Measurements from ENCODE around the gene BICD2. TPM values are rescaled to one million over a fixed set of nuclear protein-coding genes. Genes with fewer than 3 reads are reported as not detected.
"Not testable (repeated sequence)": the region's sequence is repeated elsewhere in the genome, so short reads cannot be mapped to it uniquely, and the experiment has no call there.

BICD2 gene
- polyA plus RNA-seq, result 32.8 TPM

- Mint-ChIP-seq H3K9me3 (no peaks in the 10 kb centered on the region), H3K27me3 (no peaks in the 10 kb centered on the region), H3K4me1 (peaks cover 40 to 53% (median 51%) of the 10 kb centered on the region in 3 donors), H3K27ac (peak within 1 kb of the TSS; percentile 95 to 99 (median 97)), H3K36me3 (peaks cover 2% of the 10 kb centered on the region), H3K4me3 (peak within 1 kb of the TSS; percentile 89 to 99 (median 98))
These were observed at the start of gene BICD2 for GRCh38 chr9:92764381-92764987. Gene BICD2 (minus strand): TSS chr9:92764833. CDS start chr9:92764744, 89 bp downstream.

DNA sequence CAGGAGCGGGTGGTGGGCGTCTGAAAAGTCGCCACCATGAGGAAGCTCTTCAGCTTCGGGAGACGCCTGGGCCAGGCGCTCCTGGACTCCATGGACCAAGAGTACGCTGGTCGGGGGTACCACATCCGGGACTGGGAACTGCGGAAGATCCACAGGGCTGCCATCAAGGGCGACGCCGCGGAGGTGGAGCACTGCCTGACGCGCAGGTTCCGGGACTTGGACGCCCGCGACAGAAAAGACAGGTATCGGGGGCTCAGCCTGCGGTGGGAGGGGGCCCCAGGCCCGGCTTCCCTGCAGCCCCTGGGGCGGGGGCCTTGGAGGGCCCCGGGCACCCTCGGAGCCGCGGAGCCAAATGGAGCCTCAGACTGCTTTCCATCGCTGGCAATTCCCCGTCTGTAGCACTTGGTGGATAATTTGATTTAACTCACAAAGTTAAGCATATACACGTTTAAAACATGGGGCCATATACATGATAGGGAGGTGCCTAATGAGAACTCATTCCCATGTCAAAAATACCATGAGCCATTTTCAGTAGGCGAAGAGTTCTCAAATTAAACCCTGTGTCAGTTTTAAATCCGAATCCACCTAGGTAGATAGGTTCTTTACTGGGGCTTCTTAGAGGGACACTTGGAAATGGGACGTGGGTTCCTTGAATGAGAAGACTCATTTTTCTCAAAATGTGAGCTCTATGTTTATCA, 45.1 kb upstream of the BICD2 start:
- Mint-ChIP-seq H3K27me3 (peaks cover 44% of the 10 kb centered on the region), H3K4me3 (peak overlapping the region; percentile 63 to 84 (median 73)), H3K4me1 (peaks cover 0 to 12% (median 0%) of the 10 kb centered on the region in 3 donors)
- not testable (repeated sequence) for H3K36me3 Mint-ChIP-seq, H3K27ac Mint-ChIP-seq, H3K9me3 Mint-ChIP-seq

GRCh38 chr9:92808726-92809451, 44.3 kb upstream of the BICD2 start:
- peaks cover 38% of the 10 kb centered on the region for H3K27me3 Mint-ChIP-seq
- no peaks in the 10 kb centered on the region for H3K9me3 Mint-ChIP-seq
- peak overlapping the region; percentile 56 to 84 (median 73) for H3K4me3 Mint-ChIP-seq
- H3K27ac Mint-ChIP-seq, result no peak overlapping the region
- H3K4me1 Mint-ChIP-seq, result peaks cover 0 to 12% (median 0%) of the 10 kb centered on the region in 3 donors
- no peaks in the 10 kb centered on the region for H3K36me3 Mint-ChIP-seq

DNA sequence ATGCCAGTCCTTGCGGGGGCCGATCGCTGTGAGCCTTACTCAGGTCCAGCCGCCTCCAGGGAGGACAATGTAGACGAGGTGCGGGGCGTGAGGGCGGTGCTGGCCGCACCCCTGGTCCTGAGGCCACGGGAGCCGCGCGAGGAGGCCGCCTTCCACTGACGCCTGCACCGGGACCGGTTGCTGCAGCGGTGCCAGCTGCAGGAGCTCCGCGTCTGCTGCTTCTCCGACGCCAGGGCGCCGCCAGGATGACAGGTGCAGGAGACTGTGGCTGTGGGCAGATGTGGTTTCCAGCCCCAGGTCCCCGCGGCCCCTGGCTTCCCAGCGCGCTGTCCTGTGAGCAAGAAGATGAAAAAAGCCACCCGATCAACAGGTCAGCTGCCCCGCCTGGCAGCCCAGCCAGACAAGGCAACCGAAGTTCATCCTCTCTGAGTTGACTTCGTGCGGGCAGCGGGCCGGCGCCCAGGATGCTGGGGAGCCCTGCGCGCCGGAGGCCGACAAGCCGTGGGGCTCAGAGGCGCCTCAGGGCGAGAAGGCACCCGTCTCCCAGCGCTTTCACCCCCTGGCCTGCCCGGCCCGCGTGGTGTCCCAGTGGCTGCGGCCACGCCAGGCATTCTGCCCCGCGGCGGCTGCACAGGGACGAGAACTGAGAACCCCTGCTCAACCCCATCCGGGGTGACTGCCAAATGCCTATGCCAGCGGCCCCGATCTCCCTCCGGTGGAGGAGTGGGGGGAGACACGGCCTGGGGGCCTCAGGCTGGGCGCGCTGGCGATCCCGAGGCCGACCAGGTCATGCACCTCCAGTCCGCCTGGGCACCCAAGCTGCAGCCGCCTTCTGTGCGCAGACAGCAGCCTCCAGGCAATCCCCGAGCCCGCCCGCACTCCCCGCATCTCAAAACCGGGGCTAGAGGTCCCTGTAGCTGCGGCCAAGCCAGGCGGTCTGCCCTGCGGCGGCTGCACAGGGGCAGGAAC, 43.4 kb upstream of the BICD2 start:
- no peaks in the 10 kb centered on the region for H3K36me3 Mint-ChIP-seq
- H3K27me3 Mint-ChIP-seq, result peaks cover 34% of the 10 kb centered on the region
- peak overlapping the region; percentile 36 to 91 (median 73) for H3K4me3 Mint-ChIP-seq
- H3K27ac Mint-ChIP-seq, result no peak overlapping the region
- H3K4me1 Mint-ChIP-seq, result peaks cover 0 to 12% (median 0%) of the 10 kb centered on the region in 3 donors
- no peaks in the 10 kb centered on the region for H3K9me3 Mint-ChIP-seq

- no peaks in the 10 kb centered on the region for H3K36me3 Mint-ChIP-seq
- H3K9me3 Mint-ChIP-seq, result no peaks in the 10 kb centered on the region
- peak overlapping the region; percentile 34 to 63 (median 58) for H3K4me3 Mint-ChIP-seq
- peaks cover 30% of the 10 kb centered on the region for H3K27me3 Mint-ChIP-seq
- H3K27ac Mint-ChIP-seq, result no peak overlapping the region
- peaks cover 0 to 12% (median 0%) of the 10 kb centered on the region in 3 donors for H3K4me1 Mint-ChIP-seq
These were observed 42.6 kb upstream of the BICD2 start for GRCh38 chr9:92807031-92807756.

DNA sequence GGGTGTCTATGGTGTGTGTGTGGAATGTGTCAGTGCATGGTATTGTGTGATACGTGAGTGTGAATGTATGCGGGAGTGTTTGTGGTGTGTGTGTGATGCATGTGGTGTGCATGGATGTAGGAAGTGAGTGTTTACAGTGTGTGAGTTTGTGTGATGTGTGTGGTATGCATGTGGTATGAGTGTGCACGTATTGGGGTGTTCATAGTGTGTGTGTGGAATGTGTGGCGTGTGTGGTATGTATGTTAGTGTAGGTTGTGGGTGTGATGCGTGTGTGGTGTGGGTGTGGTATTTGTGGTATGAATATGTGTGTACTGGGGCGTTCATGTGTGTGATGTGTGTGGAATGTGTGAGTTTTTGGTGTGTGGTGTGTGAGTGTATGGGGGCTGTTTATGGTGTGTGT, 40.1 kb upstream of the BICD2 start:
- H3K36me3 Mint-ChIP-seq, result no peaks in the 10 kb centered on the region
- H3K4me1 Mint-ChIP-seq, result peaks cover 0 to 12% (median 0%) of the 10 kb centered on the region in 3 donors
- H3K27ac Mint-ChIP-seq, result no peak overlapping the region
- H3K9me3 Mint-ChIP-seq, result no peaks in the 10 kb centered on the region
- no peak overlapping the region for H3K4me3 Mint-ChIP-seq
- H3K27me3 Mint-ChIP-seq, result peaks cover 20% of the 10 kb centered on the region

DNA sequence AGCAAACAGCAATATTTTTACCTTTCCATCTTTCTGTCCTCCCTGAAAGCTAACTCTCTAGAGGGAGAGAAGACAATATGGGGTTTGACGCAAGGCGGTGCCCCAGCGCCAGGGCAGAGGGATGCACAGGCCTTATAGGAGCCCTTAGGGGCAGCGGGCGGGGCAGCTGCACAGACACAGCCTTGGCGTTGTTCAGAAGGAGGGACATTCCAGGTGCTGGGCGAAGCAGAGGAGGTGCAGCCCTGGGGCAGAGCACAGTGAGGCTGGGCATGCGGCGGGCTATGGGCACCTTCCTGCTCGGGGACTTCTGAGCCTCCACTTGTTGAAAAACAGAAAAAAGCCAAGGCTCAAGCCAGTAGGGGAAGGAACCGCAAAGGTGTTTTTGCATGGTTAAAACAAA, 33.7 kb upstream of the BICD2 start:
- Mint-ChIP-seq H3K36me3 (no peaks in the 10 kb centered on the region), H3K27me3 (peaks cover 8% of the 10 kb centered on the region), H3K4me3 (no peak overlapping the region), H3K27ac (no peak overlapping the region), H3K4me1 (peaks cover 0 to 12% (median 5%) of the 10 kb centered on the region in 3 donors), H3K9me3 (no peaks in the 10 kb centered on the region)

DNA sequence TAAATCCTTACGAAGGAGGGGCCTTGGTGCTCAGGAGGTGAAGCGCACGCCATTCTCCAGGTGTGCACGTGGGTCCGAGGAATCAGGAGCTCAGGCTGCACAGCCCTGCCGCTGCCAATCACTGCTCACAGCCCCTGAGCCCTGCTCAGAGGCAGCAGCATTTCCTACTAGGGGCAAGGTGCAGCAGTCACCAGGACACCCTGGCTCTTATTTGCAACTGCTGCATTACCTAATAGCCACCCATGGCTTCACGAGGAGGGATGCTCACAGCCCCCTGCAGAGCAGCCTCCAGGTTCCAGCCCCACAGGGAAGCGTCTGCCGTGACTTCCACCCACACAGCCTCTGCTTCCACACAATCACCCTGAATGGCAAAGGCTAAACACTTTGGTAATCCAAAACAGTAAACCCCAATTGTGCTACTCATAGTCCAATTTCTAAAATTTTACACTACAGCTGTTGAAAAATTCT, 31.7 kb upstream of the BICD2 start:
- peaks cover 0 to 12% (median 5%) of the 10 kb centered on the region in 3 donors for H3K4me1 Mint-ChIP-seq
- not testable (repeated sequence) for H3K9me3 Mint-ChIP-seq, H3K27ac Mint-ChIP-seq, H3K27me3 Mint-ChIP-seq, H3K36me3 Mint-ChIP-seq, H3K4me3 Mint-ChIP-seq

DNA sequence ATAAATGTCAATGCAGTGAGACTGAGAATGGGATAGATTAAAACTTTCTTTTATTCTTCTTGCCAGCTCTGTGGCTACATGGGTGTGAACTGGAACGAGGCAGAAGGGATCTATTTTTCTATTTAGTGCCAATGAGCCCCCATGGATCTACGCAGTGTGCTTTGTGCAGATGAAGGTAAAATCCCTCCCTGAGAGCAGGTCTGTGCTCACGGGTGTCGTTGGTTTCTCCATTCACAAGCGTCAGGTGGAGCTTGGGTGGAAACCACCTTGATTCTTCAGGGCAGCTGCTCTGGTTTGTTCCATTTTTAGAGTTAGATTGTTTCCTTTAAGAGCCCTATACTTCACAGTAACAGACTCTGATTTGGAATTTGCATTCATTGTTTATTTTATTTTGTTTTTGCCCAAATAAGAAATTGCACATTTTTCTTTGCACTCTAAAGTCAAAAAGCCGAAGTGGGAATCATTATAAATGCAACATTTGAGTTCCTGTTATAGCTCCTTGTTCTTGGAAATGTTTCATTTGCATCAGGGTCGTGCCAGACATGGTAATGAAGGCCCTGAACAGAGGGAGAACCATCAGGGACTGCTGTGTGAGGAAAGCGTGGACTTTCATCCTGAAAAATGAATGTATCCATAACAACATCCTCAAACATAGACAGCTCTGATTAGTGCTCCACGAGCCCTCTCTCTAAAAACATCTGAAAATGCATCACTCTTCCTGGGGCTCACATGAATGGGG, 31.1 kb upstream of the BICD2 start:
- H3K4me1 Mint-ChIP-seq, result peaks cover 0 to 14% (median 8%) of the 10 kb centered on the region in 3 donors
- no peak overlapping the region for H3K4me3 Mint-ChIP-seq
- no peaks in the 10 kb centered on the region for H3K9me3 Mint-ChIP-seq
- H3K36me3 Mint-ChIP-seq, result no peaks in the 10 kb centered on the region
- peaks cover 11% of the 10 kb centered on the region for H3K27me3 Mint-ChIP-seq
- no peak overlapping the region for H3K27ac Mint-ChIP-seq

- Mint-ChIP-seq H3K27ac (no peak overlapping the region), H3K27me3 (peaks cover 11% of the 10 kb centered on the region), H3K4me1 (peaks cover 0 to 16% (median 10%) of the 10 kb centered on the region in 3 donors), H3K4me3 (no peak overlapping the region), H3K36me3 (no peaks in the 10 kb centered on the region), H3K9me3 (no peaks in the 10 kb centered on the region)
These were observed 30.4 kb upstream of the BICD2 start for GRCh38 chr9:92795000-92795399.

- Mint-ChIP-seq H3K27ac (no peak overlapping the region), H3K27me3 (peaks cover 11% of the 10 kb centered on the region), H3K36me3 (no peaks in the 10 kb centered on the region), H3K4me1 (peaks cover 0 to 16% (median 10%) of the 10 kb centered on the region in 3 donors), H3K9me3 (no peaks in the 10 kb centered on the region), H3K4me3 (no peak overlapping the region)
These were observed 29.8 kb upstream of the BICD2 start for GRCh38 chr9:92794426-92794825.

DNA sequence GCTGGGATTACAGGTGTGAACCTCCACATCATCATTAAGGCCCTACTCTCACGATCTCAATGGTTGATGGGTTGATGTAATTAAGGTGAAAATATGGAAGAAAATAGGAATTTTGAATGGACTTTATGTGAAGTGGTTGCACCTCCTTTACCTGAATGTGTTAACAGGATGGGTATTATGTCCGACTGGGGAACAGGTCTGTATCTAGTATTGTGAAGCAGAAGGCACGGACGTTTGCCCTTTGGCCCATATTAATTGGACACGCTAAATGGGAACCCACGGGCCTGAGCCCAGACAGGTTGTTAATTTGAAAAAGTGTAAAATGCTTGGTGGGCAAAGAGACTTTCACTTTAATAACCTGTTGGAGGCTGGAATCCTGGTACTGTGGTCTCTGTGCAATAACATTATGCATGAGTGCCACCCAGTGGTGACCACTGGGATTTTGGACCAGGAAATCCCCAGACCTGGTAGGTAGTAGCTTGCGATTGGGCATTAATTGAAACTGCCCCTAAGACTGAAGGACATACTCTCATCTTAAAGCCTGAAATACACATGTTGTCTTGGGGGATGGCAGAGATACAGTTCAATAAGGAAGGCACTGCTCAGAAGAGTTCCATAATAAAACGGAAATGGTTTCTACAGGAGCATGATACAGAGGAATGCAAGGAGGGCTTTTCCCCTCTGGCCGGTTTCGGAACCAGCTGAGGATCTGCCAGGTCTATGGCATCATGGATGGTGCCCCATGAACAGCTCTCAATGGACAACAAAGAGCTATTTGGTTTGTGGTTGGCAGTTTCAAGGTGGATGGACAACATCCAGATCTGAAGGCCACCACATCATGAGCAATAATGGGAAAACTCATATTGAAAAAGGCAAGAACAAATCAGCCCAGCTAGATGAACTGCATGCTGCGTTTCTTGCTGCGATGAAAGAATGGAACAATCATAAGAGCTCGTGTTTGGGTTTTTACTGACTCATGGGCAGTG, 26.2 kb upstream of the BICD2 start:
- H3K4me1 Mint-ChIP-seq, result peaks cover 2 to 12% (median 10%) of the 10 kb centered on the region in 3 donors
- peaks cover 2 to 11% (median 10%) of the 10 kb centered on the region in 3 donors for H3K9me3 Mint-ChIP-seq
- H3K4me3 Mint-ChIP-seq, result peak overlapping the region in 1 of 4 donors; percentile 60
- H3K36me3 Mint-ChIP-seq, result no peaks in the 10 kb centered on the region
- H3K27ac Mint-ChIP-seq, result no peak overlapping the region
- peaks cover 12% of the 10 kb centered on the region for H3K27me3 Mint-ChIP-seq
